ENCODE measurements around the gene BNIP5.

Gene BNIP5, protein sequence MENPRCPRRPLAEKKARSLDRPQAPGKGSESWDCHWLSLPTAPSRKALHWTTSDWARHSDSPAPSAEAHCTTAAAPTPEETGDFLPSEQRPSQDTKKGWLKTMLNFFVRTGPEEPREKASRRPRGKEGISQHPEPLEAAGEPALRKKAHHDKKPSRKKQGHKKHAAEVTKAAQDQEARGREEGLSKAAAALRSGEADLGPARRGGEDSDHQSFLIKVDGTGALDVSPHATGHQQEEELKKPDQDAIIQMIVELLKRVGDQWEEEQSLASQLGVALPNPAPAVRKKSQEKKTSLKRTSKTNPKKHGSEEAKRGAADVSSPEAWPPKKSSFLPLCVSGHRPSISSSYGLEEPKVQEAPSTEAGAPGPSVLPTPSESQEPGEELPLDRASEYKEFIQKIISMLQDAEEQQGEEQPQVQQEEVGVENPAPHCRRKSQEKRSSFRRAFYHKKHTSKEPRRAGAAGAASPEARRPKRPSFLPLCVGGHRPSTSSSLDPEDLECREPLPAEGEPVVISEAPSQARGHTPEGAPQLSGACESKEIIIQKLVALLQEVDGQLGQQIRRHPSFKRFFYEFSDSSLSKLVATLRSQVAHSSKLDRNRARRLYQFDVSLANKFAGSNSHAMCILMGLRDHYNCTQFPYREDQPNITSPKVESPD

DNA sequence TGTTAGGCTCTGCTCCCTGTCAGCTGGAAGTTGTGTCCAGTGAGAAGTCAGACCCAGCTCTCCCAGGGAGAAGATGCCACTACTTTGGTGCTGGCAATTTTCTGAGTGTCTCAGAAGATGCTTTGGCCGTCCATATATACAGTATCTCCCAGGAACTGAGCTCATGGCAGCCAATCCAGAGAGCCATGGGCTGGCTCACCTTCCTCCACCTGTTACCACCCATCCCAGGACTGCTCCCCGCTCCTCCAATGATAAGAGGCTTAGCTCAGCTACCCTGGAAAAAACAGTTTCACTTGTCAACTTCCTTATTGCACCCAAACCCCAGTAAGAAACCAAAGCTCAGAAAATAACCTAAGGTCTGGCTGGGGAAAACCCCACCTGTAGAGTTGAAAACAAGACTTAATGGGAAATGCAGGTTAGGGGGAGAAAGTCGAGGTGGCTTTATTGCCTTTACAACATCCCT, at the start of gene BNIP5:
TSS of gene BNIP5 (minus strand) at position 110 of the 463 bp plus-strand sequence. CDS start 6,198 bp downstream, outside the sequence.
- no peak for DNase-seq

DNA sequence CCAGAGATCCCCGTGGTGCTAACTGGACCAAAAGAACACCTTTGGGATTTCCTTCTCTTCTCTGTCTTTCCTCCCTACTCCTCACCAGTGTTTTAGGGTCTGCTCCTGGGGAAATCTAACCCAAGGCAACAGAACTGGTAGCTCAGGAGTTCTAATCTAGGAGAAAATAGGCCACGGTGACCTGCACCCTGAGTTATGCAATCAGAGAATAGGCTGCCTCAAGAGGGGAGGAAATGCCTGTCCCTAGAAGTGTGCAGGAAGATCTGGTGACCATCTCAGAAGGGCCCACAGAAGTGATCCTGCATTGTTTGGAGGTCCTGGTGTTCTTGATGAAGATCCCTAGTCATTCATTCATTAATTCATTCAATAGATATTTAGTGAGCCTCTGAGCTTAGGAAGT, 47.4 kb upstream of the BNIP5 start:
- no peak for DNase-seq

DNA sequence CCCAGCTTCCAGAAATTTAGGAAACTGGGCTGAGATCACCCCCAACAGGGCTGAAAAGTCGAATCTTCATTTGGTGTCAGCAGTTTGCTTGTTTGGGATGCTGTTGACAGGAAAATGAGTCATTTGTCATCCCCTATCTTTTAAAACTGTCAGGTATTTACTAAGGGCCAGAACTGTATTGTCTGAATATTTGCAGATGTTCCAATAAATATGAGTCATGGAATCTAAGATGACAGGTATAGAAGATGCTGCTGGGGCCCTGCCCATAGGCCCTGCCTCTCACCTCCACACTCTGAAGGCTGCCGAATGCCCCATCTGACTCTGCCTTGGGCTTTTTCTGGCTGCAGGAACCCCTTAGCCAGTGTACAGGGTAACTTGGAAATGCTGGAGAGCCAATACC, 46.9 kb upstream of the BNIP5 start:
- no peak for DNase-seq

DNA sequence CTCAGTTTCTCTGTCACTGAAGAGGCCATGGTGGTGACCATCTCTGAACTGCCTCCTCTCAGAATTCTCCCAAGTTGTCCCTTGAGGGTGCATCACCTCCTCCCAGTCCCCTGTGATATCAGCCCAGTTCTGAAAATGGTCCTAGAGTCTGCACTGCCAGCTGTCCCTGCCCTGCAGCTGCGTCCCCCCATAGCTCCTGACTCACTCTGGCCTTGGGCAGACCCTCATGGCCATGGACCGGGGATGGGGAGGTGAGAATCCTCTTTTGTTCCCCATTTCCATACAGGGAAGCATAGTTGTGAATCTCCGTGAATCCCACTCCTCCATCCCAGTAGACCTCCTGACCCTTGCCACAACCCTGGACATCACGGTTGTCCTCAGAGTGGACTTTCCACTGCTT, 46.3 kb upstream of the BNIP5 start:
- DNase-seq: no peak

DNA sequence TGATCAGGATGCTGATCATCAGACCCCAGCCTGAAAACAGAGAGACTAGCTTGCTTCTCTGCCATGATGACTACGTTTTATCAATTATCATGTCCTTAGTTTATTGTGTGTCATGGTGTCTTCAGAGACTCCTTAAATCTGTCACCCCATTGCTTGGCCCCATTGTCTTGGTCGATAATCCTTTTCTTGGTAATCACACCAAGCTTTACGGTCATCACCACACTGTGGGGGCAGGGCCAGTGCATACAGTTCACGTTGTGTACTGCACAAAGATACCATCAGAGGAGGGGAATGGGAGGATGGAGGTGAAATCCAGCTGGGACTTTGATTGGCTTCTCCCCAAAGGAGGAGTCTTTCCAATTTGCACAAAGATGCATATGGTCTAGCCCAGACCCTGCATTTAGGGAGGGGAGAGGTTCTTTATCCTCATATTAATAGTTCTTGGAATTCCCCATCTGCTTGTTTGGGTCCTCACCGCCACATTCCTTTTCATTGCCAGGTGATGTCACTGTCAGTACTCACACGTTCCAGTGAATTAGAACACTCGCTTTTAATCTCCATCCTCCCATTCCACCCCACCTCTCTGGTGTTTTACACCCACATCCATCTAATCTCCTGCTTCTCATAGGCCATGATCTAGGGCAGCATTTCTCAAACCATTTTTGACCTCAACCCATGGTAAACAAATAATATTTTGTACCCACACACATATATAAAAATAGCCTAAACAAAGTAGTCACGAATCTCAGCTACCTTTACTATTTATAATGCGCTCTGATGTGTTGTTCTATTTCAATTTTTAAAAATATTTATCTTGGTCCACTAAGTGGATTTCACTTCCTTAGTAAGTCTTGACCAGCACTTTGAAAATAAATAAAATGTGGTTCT, 45.1 kb upstream of the BNIP5 start:
- no peak for DNase-seq

DNA sequence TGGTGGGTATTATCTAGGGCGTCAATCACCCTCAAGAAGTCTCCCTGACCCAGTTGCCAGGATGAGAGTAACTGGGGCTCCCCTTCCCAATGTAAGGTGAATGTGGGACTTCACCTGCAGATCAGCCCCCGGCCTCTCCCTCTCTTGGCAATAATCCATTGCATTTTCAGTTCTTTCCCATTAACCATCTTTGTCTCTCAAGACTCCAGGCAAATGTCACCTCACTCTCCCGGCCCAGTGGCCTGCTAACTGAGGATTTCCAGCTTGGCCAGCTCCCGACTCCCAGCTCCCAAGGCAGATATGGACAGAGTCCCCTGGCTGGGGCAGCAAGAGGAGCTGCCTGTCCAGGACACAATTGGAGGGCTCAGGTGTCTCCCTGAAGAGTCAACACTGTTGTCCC, 43.5 kb upstream of the BNIP5 start:
- no peak for DNase-seq

DNA sequence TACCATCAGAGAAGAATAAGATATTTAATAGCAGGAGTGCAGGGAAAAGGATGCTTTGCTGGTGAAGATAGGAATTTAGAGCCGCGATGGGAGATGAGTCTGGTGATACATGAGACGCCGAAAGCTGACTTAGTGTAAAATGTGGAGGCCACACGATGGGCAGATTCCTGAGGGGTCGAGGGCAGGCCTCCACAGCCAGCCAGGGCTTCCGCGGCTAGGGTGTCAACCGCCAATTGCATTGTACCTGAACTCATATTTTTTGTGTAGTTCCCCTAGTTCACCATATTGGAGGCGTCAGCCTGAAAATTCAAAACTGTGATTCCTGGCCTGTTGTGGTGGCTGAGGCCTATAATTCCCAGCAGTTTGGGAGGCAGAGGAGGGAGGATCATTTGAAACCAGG, 42.2 kb upstream of the BNIP5 start:
- no peak for DNase-seq

DNA sequence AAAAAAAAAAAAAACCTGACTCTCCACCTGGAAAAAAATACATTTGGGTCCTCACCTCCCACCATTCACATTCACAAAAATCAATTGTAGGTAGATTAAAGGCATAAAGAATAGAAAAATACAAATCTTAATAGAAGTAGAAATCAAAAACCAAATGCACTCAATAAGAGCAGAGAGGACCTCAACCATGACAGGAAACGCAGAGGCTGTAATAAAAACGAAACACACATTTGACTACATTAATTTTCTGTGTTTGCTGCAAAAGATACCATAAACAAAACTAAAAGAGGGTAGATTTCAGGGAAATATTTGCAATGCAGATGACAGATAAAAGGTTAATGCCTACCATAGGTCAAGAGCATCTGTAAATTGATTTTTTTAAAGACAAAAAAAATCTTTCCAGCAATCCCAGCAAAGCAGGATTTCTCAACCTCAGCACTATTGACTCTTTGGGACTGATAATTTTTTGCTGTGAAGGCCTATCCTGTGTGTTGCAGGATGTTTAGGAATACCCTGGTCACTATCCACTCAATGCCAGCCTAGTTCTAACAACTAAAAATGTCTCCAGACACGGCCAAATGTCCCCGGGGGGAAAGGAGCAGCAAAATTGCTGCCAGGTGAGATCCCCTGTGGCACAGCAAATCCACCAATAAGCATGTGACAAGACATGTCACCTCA, 41.7 kb upstream of the BNIP5 start:
- DNase-seq: no peak

DNA sequence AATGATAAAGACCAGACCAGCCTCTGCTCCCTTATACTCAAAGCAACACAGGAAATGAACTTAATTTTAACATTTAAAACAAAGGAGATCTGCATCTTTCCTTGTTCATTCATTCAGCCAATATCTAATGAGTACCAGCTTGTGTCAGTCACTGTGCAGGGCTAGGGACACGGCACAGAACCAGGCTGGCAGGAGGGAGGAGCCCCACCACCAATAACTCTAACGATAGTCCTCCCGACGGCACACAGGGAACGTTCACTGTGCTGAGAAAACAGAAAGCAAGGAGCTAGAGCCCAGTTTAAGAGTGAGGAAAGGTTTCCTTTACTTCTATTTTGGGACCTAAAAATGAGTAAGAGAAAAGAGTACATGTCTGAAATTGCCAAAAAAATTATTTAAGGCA, 40.9 kb upstream of the BNIP5 start:
- DNase-seq: no peak

DNA sequence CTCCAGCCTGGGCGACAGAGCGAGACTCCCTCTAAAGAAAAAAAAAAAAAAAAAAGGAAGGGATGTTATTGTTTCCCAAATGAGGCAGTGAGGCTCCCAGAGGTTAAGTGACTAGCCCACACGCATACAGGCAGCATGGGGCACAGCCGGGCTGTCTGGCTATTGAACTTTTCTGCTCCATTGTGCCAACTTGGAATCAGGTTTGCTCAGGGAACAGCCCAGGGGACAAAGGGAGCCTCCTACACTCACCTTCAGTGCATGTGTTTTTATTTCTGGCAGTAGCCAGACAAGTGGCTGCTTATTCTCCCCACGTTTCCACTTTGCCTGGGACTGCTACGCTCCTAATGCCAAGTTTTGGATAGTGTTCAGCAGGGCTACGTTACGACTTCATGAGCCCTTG, 40.1 kb upstream of the BNIP5 start:
- DNase-seq: no peak

DNA sequence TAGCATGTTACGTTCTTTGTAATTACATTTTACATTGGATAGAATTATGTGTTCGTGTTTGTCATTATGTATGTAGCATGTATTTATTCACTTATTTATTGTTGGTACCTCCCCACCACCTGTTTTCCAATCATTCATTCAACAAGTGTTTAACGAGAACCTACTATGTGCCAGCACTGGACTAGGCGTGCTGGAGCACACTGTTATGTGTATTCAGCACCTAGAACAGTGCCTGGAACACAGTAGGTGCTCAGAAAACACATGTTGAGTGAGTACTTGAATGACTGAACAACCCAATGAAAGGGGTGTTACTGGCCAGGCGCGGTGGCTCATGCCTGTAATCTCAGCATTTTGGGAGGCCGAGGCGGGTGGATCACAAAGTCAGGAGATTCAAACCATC, 39.5 kb upstream of the BNIP5 start:
- no peak for DNase-seq

DNA sequence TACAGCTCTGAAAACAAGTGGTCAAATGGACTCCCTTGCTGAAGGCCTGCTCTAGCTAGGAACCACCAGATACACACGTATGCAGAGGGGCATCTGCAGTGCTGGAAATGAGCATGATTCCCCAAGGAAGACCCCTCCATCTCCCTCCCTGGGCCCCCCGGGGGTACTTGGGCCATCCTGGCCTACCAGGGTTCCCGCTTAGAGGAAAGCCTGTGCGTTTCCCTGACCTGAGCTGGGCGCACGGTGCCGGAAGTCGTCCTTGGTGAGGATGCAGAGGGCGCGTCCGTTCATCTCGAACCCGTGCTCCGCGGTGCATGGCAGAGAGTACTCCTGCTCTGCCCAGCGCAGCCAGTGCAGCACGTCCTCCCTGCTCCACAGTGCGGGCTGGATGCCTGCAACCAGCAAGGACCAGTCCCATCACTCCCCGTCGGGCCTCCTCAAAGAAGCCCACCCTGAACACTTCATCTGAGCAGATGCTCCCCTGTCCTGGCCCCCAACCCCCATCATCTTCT, 39.0 kb upstream of the BNIP5 start:
- no peak for DNase-seq

DNA sequence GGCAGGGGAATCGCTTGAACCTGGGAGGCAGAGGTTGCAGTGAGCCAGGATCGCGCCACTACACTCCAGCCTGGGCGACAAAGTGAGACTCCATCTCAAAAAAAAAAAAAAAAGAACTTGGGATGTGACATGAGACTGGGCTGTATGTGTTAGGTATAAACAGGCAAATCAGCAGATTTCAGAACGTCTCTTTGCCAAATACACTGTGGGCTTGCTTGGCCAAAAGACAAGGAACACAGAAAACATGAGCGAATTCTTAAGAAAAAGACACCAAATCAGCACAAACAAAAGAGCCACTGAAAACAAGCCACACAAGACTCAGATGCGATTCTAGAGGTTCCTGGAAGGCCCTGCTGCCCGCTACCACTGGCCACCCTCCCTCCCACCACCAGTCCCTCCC, 38.3 kb upstream of the BNIP5 start:
- DNase-seq: no peak

DNA sequence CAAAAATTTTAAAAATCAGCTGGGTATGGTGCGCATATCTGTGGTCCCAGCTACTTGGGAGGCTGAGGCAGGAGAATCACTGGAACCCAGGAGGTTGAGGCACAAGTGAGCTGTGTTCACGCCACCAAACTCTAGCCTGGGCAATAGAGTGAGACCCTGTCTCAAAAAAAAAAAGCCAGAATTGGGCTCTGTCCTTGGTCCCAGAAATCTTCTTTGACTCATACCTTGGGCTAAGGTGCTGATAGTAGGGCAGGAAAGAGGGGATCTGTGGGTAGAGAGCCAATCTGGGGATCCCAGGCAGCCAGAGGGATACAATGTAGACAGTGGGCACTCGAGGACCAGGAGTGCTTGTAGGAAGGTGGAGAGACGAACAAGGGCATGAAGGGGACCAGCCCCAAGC, 37.5 kb upstream of the BNIP5 start:
- no peak for DNase-seq

DNA sequence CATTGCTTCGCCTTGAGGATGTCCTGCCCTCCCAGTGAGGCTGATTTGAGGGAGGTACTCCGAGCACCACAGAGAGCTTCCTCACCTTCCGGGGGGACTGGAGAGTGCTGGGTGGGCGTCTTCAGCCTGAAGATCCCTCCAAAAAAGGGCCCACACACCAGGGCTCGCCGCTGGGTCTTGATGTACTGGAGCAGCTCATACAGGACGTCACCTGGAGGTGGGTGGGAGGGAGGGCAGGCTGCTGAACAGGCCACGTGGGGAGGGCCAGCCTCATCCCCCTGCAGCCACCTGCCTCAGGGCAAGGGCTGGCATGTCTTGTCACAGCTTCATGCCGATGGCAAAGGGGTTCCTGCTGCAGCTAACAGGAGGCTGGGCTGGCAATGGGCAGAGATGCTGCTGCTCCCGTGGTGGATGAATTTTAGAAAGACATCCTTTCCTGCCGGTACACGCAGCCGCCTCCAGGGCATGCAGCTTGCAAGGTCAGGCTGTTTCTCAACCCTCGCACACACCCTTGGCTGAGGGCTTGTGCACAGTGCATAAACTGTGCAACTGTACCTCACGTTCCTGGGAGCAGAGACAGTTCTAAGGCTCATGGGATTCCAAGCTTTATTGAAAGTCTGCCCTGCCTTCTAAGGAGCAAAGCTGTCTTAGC, 36.8 kb upstream of the BNIP5 start:
- DNase-seq: no peak

DNA sequence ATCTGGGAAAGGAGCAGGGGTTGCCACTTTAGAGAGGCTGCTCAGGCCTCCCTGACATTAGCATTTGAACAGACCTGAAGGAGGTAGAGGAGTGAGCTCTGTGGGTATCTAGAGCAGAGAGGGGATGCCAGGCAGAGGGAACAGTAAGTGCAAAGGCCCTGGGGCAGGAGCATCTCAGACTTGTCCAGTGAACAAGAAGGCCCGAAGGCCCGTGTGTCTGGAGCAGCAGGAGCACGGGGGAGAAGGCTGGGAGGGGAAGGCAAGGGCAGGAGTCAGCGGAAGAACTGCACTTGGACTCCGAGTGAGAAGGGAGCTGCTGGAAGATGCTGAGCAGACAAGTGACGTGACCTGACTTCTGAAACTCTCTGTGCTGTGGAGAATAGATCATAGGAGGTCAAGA, 35.4 kb upstream of the BNIP5 start:
- no peak for DNase-seq

DNA sequence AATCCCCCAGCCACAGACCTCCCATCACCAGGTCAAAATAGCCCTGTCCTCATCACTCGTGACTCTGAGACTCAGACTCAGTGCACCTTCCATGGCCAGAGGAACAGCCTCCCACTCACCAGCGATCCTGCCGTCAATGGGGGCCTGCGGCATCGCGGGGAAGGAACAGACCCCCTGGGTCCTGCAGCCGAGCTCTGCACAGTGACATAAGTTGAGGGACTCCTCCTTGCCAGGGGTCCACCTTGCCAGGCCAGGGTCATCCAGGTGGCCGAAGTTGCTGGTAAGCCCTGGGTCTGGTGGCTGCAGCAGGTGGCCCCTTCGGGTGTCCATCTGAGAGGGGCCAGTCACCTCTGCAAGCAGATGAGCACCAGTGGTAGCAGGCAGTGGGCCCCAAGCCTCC, 34.5 kb upstream of the BNIP5 start:
- DNase-seq: no peak

DNA sequence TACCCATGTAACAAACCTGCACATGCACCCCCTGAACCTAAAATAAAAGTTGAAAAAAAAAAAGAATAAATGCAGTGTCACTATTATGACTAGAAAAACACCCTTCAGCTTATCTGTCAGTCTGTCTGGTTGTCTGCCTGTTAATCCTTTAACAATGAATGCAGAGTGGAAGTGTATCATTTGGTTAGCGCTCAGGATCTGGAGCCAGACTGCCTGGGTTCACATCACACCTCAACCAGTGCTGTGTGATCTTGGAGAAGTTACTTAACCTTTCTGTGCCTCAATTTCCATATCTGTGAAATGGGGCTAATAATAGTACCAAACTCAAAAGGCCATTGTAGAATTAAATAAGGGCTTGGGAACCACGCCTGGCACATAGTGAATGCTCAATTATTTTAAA, 34.0 kb upstream of the BNIP5 start:
- no peak for DNase-seq

DNA sequence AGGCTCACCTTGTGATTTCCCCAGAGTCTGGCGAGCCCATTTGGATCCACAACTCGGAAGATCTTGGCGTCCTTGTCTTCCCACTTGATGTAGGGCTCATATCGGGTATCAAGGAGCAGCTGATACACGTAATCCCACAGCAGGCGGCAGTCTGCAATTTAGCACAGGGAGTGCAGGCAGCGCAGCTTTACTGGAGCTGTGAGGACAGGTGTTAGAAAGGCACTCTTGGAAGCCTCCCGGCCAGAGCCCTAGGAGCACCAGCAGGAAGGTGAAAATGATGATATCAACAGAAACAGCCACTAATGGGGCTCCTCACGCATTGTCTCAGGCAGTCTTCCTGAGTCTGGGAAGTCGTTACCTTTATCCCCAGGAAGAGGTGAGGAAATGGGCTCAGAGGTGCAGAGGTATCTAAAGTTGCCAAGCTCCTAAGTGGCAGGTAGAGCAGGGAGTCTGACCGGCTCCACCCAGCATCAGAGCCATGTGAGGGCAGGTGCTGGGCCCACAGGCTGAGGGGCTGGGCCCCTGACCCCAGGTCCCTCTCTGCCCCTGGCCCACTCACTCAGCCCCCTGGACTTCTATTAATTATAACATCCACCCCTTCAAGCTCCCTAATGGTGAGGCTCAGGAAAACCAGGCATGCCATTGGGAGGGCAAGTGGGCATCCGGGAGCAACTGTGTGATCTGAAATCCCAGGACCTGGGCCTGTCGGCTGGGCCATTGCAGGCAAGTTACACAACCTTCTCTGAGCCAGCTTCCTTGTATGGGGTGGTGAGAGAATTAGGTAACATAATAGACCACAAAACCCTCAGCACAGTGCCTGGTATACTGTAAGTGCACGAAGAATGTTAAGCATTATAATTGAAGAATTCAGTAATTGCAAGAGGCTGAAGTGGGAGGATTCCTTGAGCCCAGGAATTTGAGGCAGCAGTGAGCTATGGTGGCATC, 32.5 kb upstream of the BNIP5 start:
- no peak for DNase-seq

DNA sequence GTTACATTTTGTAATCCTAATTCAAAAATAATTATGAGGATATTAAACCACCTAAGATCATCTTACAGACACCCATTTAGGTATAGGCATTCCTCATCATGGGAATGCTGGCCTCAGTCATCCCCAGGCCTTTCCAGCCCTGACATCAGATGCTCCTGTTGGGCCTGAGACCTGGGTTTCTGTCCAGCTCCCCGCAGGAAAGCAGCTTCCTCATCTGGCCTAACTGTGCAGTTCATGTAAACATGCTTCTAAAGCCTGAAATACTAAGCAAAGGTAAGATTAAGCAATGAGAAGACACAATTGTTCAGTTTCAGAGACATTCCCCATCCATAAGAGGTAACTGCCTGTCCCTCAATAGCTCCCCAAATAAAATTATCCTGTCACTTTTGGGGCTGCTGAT, 31.7 kb upstream of the BNIP5 start:
- DNase-seq: no peak

DNA sequence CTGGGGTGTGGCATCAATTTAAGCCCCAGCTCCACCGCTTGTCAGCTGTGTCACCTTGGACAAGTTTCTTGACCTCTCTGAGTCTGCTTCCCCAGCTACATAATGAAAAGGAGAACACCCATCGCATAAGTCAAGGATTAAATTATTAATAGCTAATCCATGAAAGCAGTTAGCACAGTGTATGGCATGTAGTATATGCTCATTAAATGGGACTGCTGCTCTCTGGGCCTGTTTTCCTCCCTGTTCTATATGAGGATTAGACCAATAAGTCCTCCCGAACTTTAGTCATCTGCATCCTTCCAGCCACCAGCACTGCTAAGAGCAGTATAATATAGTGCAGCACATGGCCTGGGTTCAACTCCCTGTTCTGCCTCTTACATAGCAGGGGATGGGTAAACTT, 31.1 kb upstream of the BNIP5 start:
- DNase-seq: no peak

Measured in activated CD8-positive, alpha-beta memory T cell treated with anti-CD3 and anti-CD28 coated beads, Interleukin-2, amount 50 U/mL, for 4 hours (primary cell).